ENCODE results near the gene RSPH4A.
A peak's percentile ranks its signal among the peaks of the same experiment; 100 is the strongest.
"Not testable (repeated sequence)": the region's sequence is repeated elsewhere in the genome, so short reads cannot be mapped to it uniquely, and the experiment has no call there.

Gene RSPH4A

DNA sequence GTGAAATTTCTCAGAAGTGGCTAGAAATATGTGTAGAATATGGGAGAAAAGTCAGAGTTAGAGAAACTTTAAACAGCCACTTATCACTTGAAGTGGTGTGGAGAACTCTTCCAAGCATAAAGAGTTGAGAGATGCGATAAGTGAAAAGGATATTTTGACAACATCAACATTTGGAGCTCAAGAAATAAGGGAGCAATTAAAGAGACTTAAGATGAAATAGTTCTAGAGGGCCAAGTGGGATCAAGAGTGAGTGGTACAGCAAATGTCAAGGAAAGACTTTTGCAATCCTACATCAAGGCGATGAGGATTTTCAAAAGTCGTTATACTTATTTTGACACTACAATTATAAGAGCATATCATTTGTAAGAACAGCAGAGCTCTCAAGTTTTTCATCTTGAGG, 9.6 kb downstream of the RSPH4A start:
- no peak for DNase-seq (ENCODE audit: low read depth in 2 of 2, low spot score in 1 of 2)

DNA sequence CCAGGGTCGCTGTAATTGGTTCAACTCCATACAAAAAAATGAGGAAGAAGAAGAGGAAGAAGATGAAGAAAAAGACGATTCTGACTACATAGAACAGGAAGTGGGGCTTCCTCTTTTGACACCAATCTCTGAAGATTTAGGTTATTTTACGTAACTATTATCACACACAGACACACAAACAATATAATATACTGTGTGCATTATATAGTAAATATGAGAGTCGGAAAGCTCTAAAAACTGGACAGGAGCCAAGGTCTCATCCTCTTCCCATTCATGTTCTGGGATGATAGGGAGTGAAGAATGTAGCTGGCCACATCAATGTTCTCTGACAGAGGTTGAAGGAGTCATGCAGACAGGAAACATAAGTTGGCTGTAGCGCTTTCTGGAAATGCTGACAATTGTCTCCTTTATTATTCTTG, 13.3 kb downstream of the RSPH4A start:
- no peak for DNase-seq (ENCODE audit: low read depth in 2 of 2, low spot score in 1 of 2)

DNA sequence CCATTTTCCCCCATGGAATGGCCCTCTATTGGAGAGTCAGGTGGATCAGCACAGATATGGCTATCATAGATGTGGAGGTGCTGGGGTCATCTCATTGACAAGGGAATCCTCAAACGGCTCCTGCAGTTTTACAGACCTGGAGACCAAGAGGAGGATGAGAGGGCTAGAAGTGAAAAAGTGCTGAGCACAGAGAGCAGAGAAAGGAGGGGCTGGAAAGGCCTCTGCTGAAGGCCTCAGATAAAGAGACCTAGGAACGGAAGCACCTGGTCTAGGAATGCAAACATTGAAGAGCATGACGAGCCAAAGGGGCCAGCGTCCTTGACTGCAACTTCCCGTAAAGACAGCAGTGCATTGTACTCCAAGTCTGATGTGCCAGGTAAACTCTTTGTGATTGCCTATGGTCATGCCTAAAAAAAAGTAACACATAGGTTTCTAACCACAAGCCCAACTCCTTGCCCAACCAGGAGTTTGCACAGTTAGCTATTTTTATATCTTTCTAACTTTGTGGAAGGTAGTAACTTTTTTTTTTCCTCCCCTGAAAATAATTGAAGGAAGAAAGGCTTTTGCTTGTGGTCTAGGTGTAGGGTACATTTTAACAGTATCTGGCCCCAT, 15.2 kb downstream of the RSPH4A start:
- no peak for DNase-seq (ENCODE audit: low read depth in 2 of 2, low spot score in 1 of 2)

DNA sequence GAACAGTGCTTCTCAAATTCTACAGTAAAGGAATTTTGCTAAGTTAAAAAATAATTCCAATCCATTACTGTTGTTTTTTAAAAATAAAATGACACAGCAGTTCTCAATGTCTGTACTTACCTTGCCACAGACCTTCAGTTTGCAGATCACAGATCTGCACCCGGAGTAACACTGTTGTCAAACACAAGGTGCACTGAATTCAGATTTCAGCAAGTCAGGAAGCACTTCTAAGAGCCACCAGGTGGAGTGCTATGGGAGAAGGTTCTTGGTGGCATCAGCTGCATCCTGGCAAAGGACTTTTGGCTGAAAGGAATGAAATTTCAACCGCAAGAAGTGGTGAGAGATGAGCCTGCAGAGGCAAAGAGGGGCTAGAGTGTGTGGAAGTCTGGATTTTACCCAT, 17.4 kb downstream of the RSPH4A start:
- no peak for DNase-seq (ENCODE audit: low read depth in 2 of 2, low spot score in 1 of 2)

DNA sequence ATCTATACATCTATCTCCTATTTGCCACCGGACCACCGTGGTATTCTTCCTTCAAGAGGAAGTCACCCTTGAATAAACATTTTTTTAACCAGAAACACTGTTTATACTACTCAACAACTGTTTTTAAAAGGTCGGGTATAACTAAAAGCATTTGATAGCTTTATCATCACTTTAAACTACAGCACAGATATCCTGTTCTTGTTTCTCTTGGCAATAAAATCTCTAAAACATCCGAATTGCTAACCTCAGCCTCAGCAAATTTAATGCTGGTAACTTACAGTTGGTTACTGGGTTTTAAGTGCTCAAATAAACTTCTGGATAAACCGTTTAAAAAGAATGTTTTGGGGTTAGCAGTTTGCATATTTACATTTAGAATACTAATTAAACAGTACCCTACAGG, 31.9 kb downstream of the RSPH4A start:
- no peak for DNase-seq (ENCODE audit: low read depth in 2 of 2, low spot score in 1 of 2)

DNA sequence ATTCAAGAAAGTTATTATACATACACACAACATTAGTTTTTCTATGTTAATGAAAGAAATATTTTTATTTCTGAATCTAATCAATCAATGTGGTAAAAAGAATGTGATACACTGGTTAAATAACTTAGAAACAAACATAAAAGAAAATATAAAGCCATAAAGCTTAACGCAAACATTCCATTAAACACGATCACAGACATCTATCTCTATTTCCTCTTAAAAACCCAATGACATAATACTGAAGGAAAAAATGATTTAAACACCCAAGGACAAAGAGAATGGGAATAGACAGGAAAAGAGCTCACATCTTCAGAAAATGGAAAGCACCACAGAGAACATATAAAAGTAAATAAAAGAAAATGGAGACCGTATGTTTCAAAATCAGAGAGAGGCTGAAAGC, 32.9 kb downstream of the RSPH4A start:
- no peak for DNase-seq (ENCODE audit: low read depth in 2 of 2, low spot score in 1 of 2)

DNA sequence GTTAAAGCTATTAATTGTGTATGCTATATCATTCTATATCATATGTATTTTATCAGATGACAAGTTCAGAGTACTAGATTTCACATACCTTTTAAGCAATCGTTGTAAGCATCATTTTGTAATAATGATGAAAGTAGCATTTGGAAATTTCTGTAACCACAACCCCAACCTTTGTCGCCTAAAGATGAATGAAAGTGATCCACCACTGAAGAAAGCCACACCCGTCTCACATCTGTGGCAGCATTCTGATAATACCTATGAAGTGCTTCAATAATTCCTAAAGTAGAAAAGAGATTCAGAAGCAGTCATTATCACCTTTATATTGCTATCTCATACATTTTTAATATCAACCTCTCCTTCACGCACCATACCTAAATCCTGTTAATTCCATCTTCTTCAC, 35.6 kb downstream of the RSPH4A start:
- DNase-seq (ENCODE audit: low read depth in 2 of 2, low spot score in 1 of 2), result no peak

DNA sequence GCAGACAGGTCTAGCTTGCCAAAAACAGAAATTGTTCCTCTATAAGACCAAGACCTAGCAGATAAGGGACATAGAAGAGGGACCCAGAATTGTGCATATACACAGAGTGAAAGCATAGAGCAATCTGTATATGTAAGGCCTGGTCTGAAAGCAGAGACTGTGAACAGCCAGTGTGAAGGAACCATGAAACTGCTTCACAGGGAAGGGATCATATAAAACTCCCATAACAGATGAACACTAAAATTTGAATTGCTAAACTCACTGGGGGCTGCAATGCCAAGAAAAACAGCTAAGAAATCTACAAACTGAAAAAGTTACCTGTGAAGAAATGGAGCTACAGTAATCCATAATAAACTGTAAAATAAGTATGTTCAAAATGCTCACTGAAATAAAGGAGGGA, 45.3 kb downstream of the RSPH4A start:
- DNase-seq (ENCODE audit: low read depth in 2 of 2, low spot score in 1 of 2), result no peak

DNA sequence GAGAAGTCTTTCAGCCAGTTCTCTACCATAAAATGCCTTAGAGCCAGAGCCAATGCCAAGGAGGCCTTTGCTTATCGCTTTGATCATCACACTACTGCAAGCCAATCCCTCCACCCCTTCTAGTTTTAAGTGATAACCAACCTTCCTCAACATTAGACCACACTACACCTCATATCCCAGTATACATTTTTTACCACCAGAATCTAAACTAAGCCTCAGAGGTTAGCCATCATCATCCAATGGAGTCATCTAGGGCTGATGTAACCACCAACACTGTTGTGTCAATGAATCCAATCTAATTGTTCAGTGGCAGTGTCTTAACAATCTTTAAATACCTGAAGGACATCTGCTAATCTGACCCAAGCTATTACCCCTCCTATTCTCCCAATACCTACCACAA, 45.9 kb downstream of the RSPH4A start:
- no peak for DNase-seq (ENCODE audit: low read depth in 2 of 2, low spot score in 1 of 2)

DNA sequence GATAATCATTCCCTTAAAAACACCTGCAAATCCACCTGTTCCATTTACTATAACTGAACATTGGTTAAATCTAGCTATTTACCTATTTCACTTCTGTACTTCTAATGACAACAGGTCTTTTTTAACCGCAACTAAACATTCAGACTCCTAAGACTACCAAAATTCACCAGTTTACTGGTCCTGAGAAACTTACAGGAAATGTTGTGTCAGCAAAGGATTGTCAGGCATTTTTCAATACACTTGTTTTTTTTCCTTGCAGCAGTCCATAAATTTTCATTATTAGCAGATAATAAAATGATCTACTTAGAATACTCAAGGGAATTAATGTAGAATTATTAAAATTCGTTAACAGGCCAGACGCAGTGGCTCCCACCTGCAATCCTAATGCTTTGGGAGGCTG, 47.0 kb downstream of the RSPH4A start:
- DNase-seq (ENCODE audit: low read depth in 2 of 2, low spot score in 1 of 2), result no peak

DNA sequence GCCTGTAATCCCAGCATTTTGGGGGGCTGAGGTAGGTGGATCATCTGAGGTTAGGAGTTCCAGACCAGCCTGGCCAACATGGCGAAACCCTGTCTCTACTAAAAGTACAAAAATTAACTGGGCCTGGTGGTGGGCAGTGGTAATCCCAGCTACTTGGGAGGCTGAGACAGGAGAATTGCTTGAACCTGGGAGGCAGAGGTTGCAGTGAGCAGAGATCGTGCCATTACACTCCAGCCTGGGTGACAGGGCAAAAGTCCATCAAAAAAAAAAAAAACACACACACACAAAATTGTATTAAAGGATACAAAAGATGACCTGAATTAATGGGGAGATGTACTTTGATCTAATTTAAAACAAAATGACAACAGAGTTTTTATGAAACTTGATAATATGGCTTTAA, 47.9 kb downstream of the RSPH4A start:
- not testable (repeated sequence) for DNase-seq (ENCODE audit: low read depth in 2 of 2, low spot score in 1 of 2)

DNA sequence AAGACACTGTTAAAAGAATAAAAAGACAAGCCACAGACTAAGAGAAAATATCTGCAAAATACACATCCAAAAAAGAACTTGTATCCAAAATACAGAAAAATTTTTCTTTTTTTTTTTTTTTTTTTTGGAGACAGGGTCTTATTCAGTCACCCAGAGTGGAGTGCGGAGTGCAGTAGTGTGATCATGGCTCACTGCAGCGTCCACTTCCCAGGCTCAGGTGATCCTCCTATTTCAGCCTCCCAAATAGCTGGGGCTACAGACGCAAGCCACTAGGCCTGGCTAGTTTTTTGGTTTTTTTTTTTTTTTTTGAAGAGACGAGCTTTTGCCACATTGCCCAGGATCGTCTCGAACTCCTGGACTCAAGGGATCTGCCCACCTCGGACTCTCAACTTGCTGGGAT, 49.2 kb downstream of the RSPH4A start:
- DNase-seq (ENCODE audit: low read depth in 2 of 2, low spot score in 1 of 2), result no peak

DNA sequence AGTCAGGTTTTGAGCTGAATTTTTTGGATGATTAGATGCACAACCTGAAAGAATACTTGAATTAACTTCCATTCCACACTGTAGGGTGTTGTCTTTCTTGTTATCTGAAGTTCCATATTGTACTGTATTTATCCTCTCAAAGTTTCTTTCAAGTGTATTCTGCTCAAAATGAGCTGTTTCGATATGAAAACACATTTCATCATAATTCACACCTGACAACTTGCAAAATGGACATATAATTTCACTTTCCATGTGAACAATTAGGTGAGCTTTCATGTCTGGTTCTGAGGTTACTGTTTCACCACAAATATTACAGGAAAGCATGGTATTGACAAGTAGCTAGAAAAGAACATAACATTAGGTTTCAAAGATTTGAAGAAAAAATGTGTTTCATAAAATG, 50.6 kb downstream of the RSPH4A start:
- no peak for DNase-seq (ENCODE audit: low read depth in 2 of 2, low spot score in 1 of 2)

DNA sequence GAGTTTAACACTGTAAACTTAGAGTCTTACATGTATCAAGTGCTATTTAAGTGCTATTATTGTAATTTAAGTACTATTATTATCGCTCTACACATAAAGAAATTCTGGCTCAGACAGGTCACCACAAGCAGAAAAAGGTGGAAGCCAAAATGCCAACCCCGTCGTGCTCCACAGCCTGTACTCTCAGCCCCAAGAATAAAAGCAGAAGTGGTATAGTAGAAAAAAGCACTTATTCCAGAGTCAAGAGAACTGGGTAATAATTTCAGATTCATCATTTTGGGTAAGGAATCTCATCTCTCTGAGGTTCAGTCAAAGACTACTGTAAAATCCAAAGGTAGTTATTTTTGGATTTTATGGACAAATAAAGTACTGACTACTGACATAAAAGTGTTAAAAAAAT, 51.3 kb downstream of the RSPH4A start:
- no peak for DNase-seq (ENCODE audit: low read depth in 2 of 2, low spot score in 1 of 2)

DNA sequence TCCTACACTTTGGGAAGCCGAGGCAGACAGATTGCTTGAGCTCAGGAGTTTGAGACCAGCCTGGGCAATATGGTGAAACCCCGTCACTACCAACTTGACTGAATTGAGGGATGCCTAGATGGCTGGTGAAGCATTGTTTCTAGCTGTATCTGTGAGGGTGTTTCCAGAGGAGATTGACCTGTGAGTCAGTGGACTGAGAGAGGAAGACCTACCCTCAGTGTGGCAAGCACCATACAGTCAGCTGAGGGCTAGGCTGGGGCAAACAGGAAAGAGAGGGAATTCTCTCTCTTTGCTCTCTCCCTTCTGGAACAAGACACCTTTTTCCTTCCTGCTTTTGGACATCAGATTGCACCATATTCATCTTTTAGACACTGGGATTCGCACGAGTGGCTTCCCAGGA, 56.0 kb downstream of the RSPH4A start:
- DNase-seq (ENCODE audit: low read depth in 2 of 2, low spot score in 1 of 2), result no peak

DNA sequence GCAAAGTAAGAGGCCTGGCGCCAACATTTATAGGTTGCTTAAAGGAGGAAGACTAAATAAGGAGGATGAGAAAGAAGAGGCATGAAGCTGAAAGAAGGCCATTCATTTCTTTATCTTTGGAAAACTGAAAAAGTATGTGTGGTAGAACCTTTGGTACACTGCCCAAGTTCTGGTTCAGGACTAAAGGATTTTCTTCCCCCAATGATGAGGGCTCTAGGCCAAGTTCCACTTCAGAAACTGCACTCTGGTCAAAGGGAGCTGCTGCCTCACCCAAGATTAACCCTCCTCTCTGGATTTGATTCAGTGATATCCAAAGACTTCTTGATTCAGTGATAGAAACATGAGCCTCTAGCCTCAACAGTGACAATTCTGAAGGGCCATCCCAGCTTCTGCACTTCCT, 59.7 kb downstream of the RSPH4A start:
- DNase-seq (ENCODE audit: low read depth in 2 of 2, low spot score in 1 of 2), result no peak

DNA sequence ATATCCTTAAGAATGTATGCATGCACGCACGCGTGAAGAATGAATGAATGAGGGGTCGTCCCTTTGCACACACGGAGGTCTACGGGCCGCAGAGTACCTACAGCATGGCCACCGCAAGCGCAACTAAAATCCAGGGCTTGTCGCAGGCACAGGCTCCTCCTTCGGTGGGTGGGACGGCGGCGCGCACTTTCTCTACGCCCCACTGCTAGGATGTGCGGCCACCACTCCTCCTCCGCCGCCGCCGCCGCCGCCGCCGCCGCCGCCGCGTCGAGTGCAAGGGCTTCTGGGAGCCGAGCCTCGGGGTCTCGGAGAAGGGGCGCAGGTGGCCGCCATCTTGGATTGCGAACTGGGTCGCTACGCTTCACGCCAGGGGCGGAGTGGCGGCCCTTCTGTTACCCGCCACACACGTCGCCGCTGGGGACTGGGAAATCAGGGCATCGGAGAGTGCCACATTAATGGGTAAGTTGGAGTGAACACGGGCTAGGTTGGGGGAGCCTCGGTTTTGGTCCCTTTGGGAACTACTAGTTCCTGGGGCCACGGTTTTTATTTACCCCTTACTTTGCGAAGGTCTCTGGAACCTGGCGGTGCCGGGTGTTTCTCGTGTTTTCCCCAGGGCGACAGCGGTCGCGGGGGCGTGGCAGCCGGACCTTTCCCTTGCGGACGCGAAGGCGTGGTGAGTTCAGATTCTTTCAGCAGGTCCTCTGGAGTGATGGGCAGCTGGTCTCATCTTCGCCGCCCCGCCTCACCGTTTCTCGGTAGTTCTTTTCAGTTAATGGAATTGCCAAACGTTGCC, 64.8 kb downstream of the RSPH4A start, which contains the start of gene KPNA5:
TSS of gene KPNA5 (plus strand) at position 332 of the 793 bp plus-strand sequence. CDS start at position 456, 124 bp downstream.
- peak; percentile 71 to 84 for DNase-seq (ENCODE audit: low read depth in 2 of 2, low spot score in 1 of 2)

DNA sequence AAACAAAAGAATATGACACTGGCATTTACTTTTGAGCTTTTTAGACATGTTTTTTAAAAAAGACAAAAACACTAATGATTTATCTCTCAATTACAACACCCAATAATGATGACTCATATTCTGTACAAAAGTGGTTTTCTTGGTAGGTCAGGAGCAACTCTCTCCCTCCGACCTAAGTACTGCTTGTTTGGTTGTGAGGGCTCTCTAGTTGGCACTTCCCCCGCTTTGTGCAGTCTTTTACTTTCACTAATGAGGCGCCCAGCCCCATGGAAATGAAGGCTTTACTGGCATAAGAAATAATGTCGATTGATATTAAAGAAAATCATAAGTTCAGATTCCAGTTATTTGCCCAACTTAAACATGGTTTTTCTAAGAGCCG, 66.0 kb downstream of the RSPH4A start:
- DNase-seq (ENCODE audit: low read depth in 2 of 2, low spot score in 1 of 2), result peak in 1 of 2 donors; percentile 21
